Adrenal gland (tissue), 5 donors: ENCODE data around the gene KHDRBS2.

Experiments used
- CTCF ChIP-seq, 6 experiments: fragments of 450-650 bp in 4 of 6; fragments of 200-600 bp in 2 of 6; sonication (generic) in 1 of 6; IDR thresholded peaks; 1 replicate in 5 of 6; 2 replicates in 1 of 6; pipeline versions ENCODE4 v1.5.1 to v1.8.0; 2016 to 2021; ENCODE audit warnings: antibody characterized with exemption in 6 of 6, mild to moderate bottlenecking in 2 of 6, moderate library complexity in 1 of 6
- POLR2A ChIP-seq, 2 donors: fragments of 450-650 bp; IDR thresholded peaks; one replicate each; pipeline ENCODE4 v1.6.1; 2017; ENCODE audit warnings: antibody characterized with exemption in 2 of 2, mild to moderate bottlenecking in 2 of 2, moderate library complexity in 1 of 2
- donor health status: DM: no; HTN: no; CAD: no.

- TF ChIP-seq CTCF (IDR thresholded peaks at IDR 0.05) (no peak), POLR2A (IDR thresholded peaks at IDR 0.05) (no peak)
Observed at GRCh38 chr6:62075869-62076268, 210.2 kb downstream of the KHDRBS2 start.
